ENCODE measurements around the gene CEP128. TPM values are rescaled to one million over a fixed set of nuclear protein-coding genes. Genes with fewer than 3 reads are reported as not detected.
A peak's percentile ranks its signal among the peaks of the same experiment; 100 is the strongest.

Gene CEP128
- total RNA-seq, 6 experiments from 2014 or later = 4.8 to 10.3 (median 8.8) TPM

DNA sequence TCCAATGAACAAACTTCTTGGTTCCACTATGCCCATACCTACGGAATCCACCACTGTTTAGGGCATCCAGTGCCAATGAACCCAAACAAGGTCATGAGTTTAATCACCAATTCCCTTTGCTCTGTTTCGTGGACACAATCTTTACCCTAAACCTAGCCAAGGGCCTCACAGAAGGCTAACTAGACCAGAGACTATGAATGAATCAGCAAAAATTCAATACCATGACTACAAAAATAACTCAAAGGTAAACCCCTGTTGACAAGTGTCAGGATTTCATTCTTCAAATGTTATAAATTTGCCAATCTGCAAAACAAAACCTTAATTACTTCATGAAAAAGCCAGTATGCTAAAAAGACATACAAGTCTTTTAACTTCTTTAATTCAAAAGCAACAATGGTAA lies 96.7 kb downstream of the CEP128 start:
- DNase-seq = no peak
- H3K27ac Mint-ChIP-seq = peak overlapping the region; percentile 74
- TF ChIP-seq, protein P1, sequence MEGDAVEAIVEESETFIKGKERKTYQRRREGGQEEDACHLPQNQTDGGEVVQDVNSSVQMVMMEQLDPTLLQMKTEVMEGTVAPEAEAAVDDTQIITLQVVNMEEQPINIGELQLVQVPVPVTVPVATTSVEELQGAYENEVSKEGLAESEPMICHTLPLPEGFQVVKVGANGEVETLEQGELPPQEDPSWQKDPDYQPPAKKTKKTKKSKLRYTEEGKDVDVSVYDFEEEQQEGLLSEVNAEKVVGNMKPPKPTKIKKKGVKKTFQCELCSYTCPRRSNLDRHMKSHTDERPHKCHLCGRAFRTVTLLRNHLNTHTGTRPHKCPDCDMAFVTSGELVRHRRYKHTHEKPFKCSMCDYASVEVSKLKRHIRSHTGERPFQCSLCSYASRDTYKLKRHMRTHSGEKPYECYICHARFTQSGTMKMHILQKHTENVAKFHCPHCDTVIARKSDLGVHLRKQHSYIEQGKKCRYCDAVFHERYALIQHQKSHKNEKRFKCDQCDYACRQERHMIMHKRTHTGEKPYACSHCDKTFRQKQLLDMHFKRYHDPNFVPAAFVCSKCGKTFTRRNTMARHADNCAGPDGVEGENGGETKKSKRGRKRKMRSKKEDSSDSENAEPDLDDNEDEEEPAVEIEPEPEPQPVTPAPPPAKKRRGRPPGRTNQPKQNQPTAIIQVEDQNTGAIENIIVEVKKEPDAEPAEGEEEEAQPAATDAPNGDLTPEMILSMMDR (IDR thresholded peaks at IDR 0.05) = no peak
- peaks cover 36% of the 10 kb centered on the region for H3K4me1 Mint-ChIP-seq (ENCODE audit: low read depth)
- H3K9me3 Mint-ChIP-seq = no peaks in the 10 kb centered on the region
- H3K4me3 Mint-ChIP-seq = no peak overlapping the region
- no peaks in the 10 kb centered on the region for H3K27me3 Mint-ChIP-seq (ENCODE audit: insufficient read depth)
- peaks cover 4% of the 10 kb centered on the region; the same call in 1 of the 2 replicates for H3K36me3 Mint-ChIP-seq (ENCODE audit: low read depth)

DNA sequence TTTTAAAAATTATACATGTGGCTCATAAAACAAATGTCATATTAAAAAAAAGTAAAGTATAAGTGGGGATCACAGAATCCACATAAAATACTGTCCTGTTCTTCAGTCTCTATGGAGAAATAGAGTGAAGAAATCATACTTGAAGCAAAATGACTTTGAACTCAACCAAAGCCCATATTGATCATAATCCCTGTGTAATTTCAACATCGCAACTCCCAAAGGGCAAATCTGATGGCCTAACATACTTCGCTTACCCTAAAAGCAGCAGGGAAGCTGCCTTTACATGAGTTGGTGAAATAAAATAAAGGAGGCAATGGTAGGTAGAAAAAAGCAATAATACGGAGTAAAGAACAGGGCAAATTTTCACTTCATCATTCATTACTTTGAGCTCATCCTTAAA lies 101.8 kb downstream of the CEP128 start:
- Mint-ChIP-seq H3K4me1 (ENCODE audit: low read depth) (peaks cover 12% of the 10 kb centered on the region), H3K9me3 (no peaks in the 10 kb centered on the region), H3K27ac (no peak overlapping the region), H3K36me3 (ENCODE audit: low read depth) (no peaks in the 10 kb centered on the region), H3K27me3 (ENCODE audit: insufficient read depth) (no peaks in the 10 kb centered on the region), H3K4me3 (no peak overlapping the region)
- TF ChIP-seq, protein P1 (IDR thresholded peaks at IDR 0.05) = no peak
- no peak for DNase-seq

DNA sequence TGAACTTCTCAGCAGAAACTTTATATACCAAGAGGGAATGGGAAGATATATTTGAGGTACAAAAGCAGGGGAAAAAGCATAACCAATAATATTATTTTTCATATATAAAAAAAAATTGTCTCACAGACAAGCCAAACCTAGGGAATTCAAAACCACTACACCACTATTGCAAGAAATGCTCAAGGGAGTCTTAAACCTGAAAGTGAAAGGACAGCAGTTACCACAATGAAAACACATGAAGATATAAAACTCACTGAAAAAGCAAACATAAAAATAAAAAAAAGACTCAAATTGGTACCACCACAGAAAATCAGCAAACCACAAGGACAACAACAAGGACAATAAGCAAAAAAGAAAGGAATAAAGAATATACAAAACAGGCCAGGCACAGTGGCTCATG lies 131.9 kb downstream of the CEP128 start:
- peaks cover 22% of the 10 kb centered on the region for H3K4me1 Mint-ChIP-seq (ENCODE audit: low read depth)
- H3K36me3 Mint-ChIP-seq (ENCODE audit: low read depth) = peaks cover 28% of the 10 kb centered on the region
- no peak for DNase-seq
- H3K4me3 Mint-ChIP-seq = no peak overlapping the region
- TF ChIP-seq, protein P1 (IDR thresholded peaks at IDR 0.05) = no peak
- H3K9me3 Mint-ChIP-seq = peaks cover 9% of the 10 kb centered on the region
- H3K27ac Mint-ChIP-seq = no peak overlapping the region
- no peaks in the 10 kb centered on the region for H3K27me3 Mint-ChIP-seq (ENCODE audit: insufficient read depth)

DNA sequence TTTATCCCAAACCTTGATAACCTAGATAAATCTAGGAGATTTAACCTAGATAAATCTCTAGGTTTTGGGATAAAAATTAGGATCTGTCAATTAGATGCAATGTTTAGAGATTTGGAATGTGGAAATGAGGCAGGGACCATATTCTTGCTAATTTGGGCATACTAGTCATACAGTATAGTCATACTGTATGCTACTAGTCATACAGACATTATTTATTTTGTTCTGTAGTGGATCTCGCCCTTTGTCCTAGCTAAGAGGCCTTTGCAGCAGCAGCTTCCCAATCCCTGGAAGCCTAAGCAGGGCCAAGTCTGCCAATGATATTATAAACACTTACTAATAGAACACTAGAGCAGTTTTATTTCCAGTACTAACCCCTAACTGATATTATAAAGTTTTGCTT lies 136.4 kb downstream of the CEP128 start:
- peak; percentile 33 for DNase-seq
- H3K9me3 Mint-ChIP-seq = peaks cover 16% of the 10 kb centered on the region
- H3K4me1 Mint-ChIP-seq (ENCODE audit: low read depth) = peaks cover 23% of the 10 kb centered on the region
- H3K36me3 Mint-ChIP-seq (ENCODE audit: low read depth) = peaks cover 29% of the 10 kb centered on the region
- H3K27ac Mint-ChIP-seq = peak overlapping the region; percentile 65
- TF ChIP-seq, protein P1 (IDR thresholded peaks at IDR 0.05) = no peak
- peak overlapping the region; percentile 34; the same call in 1 of the 2 replicates for H3K4me3 Mint-ChIP-seq
- no peaks in the 10 kb centered on the region for H3K27me3 Mint-ChIP-seq (ENCODE audit: insufficient read depth)

DNA sequence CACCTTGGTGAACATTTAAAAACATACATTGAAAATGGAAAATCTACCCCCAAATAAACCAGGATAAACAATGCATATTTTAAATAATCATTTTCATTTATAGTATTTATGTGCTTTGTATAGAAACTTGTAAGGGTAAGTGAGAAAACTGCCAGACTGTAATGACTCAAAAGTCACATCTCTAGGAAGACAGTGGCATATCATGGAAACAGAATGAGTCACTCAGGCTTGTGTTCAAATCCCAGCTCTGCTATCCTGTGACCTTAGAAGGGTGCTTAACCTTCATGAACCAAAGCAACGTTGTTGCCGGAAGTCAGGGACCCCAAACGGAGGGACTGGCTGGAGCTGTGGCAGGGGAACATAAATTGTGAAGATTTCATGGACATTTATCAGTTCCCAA lies 142.7 kb downstream of the CEP128 start:
- no peak overlapping the region for H3K27ac Mint-ChIP-seq
- TF ChIP-seq, protein P1 (IDR thresholded peaks at IDR 0.05) = no peak
- DNase-seq = no peak
- no peak overlapping the region for H3K4me3 Mint-ChIP-seq
- no peaks in the 10 kb centered on the region for H3K27me3 Mint-ChIP-seq (ENCODE audit: insufficient read depth)
- peaks cover 6% of the 10 kb centered on the region; the same call in 1 of the 2 replicates for H3K4me1 Mint-ChIP-seq (ENCODE audit: low read depth)
- peaks cover 13% of the 10 kb centered on the region for H3K9me3 Mint-ChIP-seq
- peaks cover 25% of the 10 kb centered on the region for H3K36me3 Mint-ChIP-seq (ENCODE audit: low read depth)

DNA sequence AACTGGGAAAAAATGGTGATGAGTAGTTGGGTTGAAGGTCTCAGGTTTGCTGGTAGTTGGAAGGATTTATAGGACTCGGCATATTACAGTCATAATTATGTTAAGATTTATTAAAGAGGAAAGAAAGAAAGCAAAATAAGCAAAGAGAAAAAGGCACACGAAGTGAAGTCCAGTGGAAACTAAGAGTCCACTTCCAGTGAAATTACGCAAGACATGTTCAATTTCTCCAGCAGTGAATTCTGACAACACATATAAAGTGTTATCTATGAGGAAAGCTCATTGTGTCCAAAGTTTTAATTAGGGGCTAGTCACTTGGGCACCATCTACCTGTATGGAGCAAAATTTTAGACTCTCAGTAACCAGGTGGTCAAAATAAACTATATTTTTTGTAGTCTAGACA lies 143.3 kb downstream of the CEP128 start:
- H3K36me3 Mint-ChIP-seq (ENCODE audit: low read depth) = peaks cover 25% of the 10 kb centered on the region
- H3K27ac Mint-ChIP-seq = no peak overlapping the region
- no peak for DNase-seq

More for the DNA sequence above, 143.3 kb downstream of the CEP128 start:
- Mint-ChIP-seq H3K27me3 (ENCODE audit: insufficient read depth) (no peaks in the 10 kb centered on the region), H3K9me3 (peaks cover 13% of the 10 kb centered on the region), H3K4me3 (no peak overlapping the region), H3K4me1 (ENCODE audit: low read depth) (peaks cover 6% of the 10 kb centered on the region; the same call in 1 of the 2 replicates)
- TF ChIP-seq, protein P1 (IDR thresholded peaks at IDR 0.05) = no peak

Data from HFFc6 (cell line).